ENCODE data around the gene BEND6. TPM values are rescaled to one million over a fixed set of nuclear protein-coding genes. Genes with fewer than 3 reads are reported as not detected.

Gene BEND6
- total RNA-seq, 1 experiment from 2014 or later, result 8.0 TPM

- BruUV-seq (replicated peaks), result no TSS peak
- CTCF ChIA-PET, result no interaction called here
- DNase-seq (ENCODE audit: low read depth, low spot score) (no peak), ATAC-seq (no peak)
- no peaks in the 10 kb centered on the region for H3K36me3 ChIP-seq (ENCODE audit: control insufficient read depth, insufficient read depth, low read length)
- H3K27ac ChIP-seq (ENCODE audit: low read length), result no peak overlapping the region
- no peaks in the 10 kb centered on the region; the same call in 1 of the 2 replicates for H3K9me3 ChIP-seq (ENCODE audit: control insufficient read depth, insufficient read depth, low read depth, low read length)
- TF ChIP-seq TCF7L2 (IDR thresholded peaks at IDR 0.05; ENCODE audit: low read depth, low read length) (no peak), SIN3A (IDR thresholded peaks at IDR 0.05; ENCODE audit: borderline replicate concordance, insufficient read depth, low read depth, low read length) (no peak), CTCF (IDR thresholded peaks at IDR 0.05) (no peak), POLR2AphosphoS5 (IDR thresholded peaks at IDR 0.05; ENCODE audit: low read depth, low read length) (no peak)
- TF ChIP-seq, protein P1, sequence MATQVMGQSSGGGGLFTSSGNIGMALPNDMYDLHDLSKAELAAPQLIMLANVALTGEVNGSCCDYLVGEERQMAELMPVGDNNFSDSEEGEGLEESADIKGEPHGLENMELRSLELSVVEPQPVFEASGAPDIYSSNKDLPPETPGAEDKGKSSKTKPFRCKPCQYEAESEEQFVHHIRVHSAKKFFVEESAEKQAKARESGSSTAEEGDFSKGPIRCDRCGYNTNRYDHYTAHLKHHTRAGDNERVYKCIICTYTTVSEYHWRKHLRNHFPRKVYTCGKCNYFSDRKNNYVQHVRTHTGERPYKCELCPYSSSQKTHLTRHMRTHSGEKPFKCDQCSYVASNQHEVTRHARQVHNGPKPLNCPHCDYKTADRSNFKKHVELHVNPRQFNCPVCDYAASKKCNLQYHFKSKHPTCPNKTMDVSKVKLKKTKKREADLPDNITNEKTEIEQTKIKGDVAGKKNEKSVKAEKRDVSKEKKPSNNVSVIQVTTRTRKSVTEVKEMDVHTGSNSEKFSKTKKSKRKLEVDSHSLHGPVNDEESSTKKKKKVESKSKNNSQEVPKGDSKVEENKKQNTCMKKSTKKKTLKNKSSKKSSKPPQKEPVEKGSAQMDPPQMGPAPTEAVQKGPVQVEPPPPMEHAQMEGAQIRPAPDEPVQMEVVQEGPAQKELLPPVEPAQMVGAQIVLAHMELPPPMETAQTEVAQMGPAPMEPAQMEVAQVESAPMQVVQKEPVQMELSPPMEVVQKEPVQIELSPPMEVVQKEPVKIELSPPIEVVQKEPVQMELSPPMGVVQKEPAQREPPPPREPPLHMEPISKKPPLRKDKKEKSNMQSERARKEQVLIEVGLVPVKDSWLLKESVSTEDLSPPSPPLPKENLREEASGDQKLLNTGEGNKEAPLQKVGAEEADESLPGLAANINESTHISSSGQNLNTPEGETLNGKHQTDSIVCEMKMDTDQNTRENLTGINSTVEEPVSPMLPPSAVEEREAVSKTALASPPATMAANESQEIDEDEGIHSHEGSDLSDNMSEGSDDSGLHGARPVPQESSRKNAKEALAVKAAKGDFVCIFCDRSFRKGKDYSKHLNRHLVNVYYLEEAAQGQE (IDR thresholded peaks at IDR 0.05; ENCODE audit: insufficient read depth in 1 of 2, low read depth in 2 of 2, low read length in 1 of 2), result no peak
- no peak overlapping the region for H3K4me3 ChIP-seq (ENCODE audit: low read depth in 2 of 2, low read length in 2 of 2)
- intact Hi-C loops (cut with micrococcal nuclease; ENCODE audit: unreplicated experiment), result no loop called here
- in situ Hi-C loops (cut with HindIII; ENCODE audit: low pct_unique_long_range_greater_than_20kb, low sequenced_read_pairs), result no loop called here
- POLR2A ChIA-PET, result no interaction called here
- peaks cover 13% of the 10 kb centered on the region for H3K4me1 ChIP-seq (ENCODE audit: control insufficient read depth, insufficient read depth, low read length)
- H3K27me3 ChIP-seq (ENCODE audit: control insufficient read depth, insufficient read depth, low read length), result no peaks in the 10 kb centered on the region
Measured at GRCh38 chr6:56940977-56941376, 13.9 kb upstream of the BEND6 start.

- Histone ChIP-seq H3K36me3 (ENCODE audit: control insufficient read depth, insufficient read depth, low read length) (peaks cover 8% of the 10 kb centered on the region; the same call in 1 of the 2 replicates), H3K4me3 (ENCODE audit: low read depth in 2 of 2, low read length in 2 of 2) (no peak overlapping the region), H3K27ac (ENCODE audit: low read length) (no peak overlapping the region), H3K9me3 (ENCODE audit: control insufficient read depth, insufficient read depth, low read depth, low read length) (no peaks in the 10 kb centered on the region; the same call in 1 of the 2 replicates), H3K4me1 (ENCODE audit: control insufficient read depth, insufficient read depth, low read length) (no peaks in the 10 kb centered on the region), H3K27me3 (ENCODE audit: control insufficient read depth, insufficient read depth, low read length) (no peaks in the 10 kb centered on the region)
- in situ Hi-C loops (cut with HindIII; ENCODE audit: low pct_unique_long_range_greater_than_20kb, low sequenced_read_pairs) (no loop called here), intact Hi-C loops (cut with micrococcal nuclease; ENCODE audit: unreplicated experiment) (no loop called here)
- ChIA-PET CTCF (interaction anchor here (0.6 kb wide), 1 partner anchor 215 kb away, joined by 3 read pairs; no protein-coding TSS in a partner anchor), POLR2A (no interaction called here)
- DNase-seq (ENCODE audit: low read depth, low spot score), result no peak
- no peak for ATAC-seq
- no TSS peak for BruUV-seq (replicated peaks)
- no peak for TF ChIP-seq SIN3A (IDR thresholded peaks at IDR 0.05; ENCODE audit: borderline replicate concordance, insufficient read depth, low read depth, low read length)
- no peak for TF ChIP-seq POLR2AphosphoS5 (IDR thresholded peaks at IDR 0.05; ENCODE audit: low read depth, low read length)
Measured at GRCh38 chr6:56944661-56945060, 10.2 kb upstream of the BEND6 start.

DNA sequence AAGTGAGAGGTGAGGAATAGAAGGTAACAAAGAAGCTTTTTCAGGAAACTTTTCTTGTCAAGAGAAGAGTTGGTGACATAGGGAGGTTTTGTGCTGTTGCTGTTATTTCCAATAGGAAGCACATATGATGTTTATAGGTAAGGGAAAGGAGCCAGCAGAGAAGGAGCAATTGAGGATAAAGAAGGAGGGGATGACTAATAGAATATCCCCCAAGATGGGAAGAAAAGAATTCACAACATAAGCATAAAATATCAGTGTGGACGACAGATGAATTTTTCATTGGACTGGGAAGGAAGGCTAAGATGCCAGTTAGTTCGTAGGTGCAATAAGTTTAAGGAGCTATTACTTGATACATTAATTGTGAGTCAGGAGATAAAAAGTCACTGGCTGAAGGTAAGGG is 8.5 kb upstream of the BEND6 start:
- no TSS peak for BruUV-seq (replicated peaks)
- no peaks in the 10 kb centered on the region for H3K27me3 ChIP-seq (ENCODE audit: control insufficient read depth, insufficient read depth, low read length)
- H3K4me1 ChIP-seq (ENCODE audit: control insufficient read depth, insufficient read depth, low read length), result no peaks in the 10 kb centered on the region
- ChIA-PET CTCF (no interaction called here), POLR2A (no interaction called here)
- H3K9me3 ChIP-seq (ENCODE audit: control insufficient read depth, insufficient read depth, low read depth, low read length), result no peaks in the 10 kb centered on the region; the same call in 1 of the 2 replicates
- intact Hi-C loops (cut with micrococcal nuclease; ENCODE audit: unreplicated experiment) (no loop called here), in situ Hi-C loops (cut with HindIII; ENCODE audit: low pct_unique_long_range_greater_than_20kb, low sequenced_read_pairs) (no loop called here)
- H3K27ac ChIP-seq (ENCODE audit: low read length), result no peak overlapping the region
- no peak for TF ChIP-seq SIN3A (IDR thresholded peaks at IDR 0.05; ENCODE audit: borderline replicate concordance, insufficient read depth, low read depth, low read length)
- no peak for TF ChIP-seq CTCF (IDR thresholded peaks at IDR 0.05)
- TF ChIP-seq, protein P1 (IDR thresholded peaks at IDR 0.05; ENCODE audit: insufficient read depth in 1 of 2, low read depth in 2 of 2, low read length in 1 of 2), result no peak
- TF ChIP-seq TCF7L2 (IDR thresholded peaks at IDR 0.05; ENCODE audit: low read depth, low read length), result no peak
- H3K4me3 ChIP-seq (ENCODE audit: low read depth in 2 of 2, low read length in 2 of 2), result no peak overlapping the region
- no peak for ATAC-seq
- peaks cover 12% of the 10 kb centered on the region; the same call in 1 of the 2 replicates for H3K36me3 ChIP-seq (ENCODE audit: control insufficient read depth, insufficient read depth, low read length)
- DNase-seq (ENCODE audit: low read depth, low spot score), result no peak
